Ovary (tissue), 3 donors: Measurements from ENCODE around the gene FOXP3.

Experiments used
- CTCF ChIP-seq, 3 donors: fragments of 450-650 bp in 2 of 3; fragments of 200-600 bp in 1 of 3; IDR thresholded peaks; one replicate each; pipeline versions ENCODE4 v1.5.1 to v1.8.0; 2016 to 2022; ENCODE audit warnings: antibody characterized with exemption in 3 of 3, mild to moderate bottlenecking in 1 of 3
- EP300 ChIP-seq: sonication (generic); formaldehyde crosslinking; IDR thresholded peaks from one replicate; pipeline ENCODE4 v1.6.1; 2017; ENCODE audit warnings: antibody characterized with exemption
- POLR2A ChIP-seq: fragments of 450-650 bp; IDR thresholded peaks from one replicate; pipeline ENCODE4 v1.6.1; 2017; ENCODE audit warnings: antibody characterized with exemption, mild to moderate bottlenecking, moderate library complexity
- donor health status: DM: no; HTN: no; CAD: no.

- no peak for TF ChIP-seq CTCF (IDR thresholded peaks at IDR 0.05)
- TF ChIP-seq POLR2A, result no peak
- TF ChIP-seq EP300, result no peak
Observed at GRCh38 chrX:49290215-49290614, 25.7 kb upstream of the FOXP3 start.
